ENCODE data around the gene RUBCNL. TPM values are rescaled to one million over a fixed set of nuclear protein-coding genes. Genes with fewer than 3 reads are reported as not detected.

RUBCNL gene
- total RNA-seq, 1 experiment from 2014 or later: not detected

DNA sequence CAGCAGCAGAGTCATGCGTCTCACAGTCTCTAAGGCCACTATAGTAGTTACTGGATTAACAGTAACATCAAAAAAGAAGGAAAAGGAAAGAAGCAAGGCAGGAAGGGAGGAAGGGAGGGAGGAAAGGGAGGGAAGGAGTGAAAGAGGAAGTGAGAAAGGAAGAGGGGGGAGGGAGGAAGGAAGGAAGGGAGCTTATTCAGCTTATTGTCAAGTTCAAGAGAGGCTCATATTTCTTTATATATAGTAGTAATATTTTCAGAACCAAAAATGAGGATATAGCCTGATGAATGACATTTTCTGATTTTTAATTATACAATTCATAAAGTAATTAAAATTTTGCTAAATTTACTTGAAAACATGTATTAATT lies 17.7 kb upstream of the RUBCNL start:
- intact Hi-C loops (cut with micrococcal nuclease): no loop called here
- Histone ChIP-seq H3K9ac (ENCODE audit: low read length) (no peak overlapping the region), H3K36me3 (ENCODE audit: low read depth, low read length) (no peaks in the 10 kb centered on the region), H4K20me1 (ENCODE audit: low read length) (no peaks in the 10 kb centered on the region), H3K79me2 (ENCODE audit: low read length) (no peaks in the 10 kb centered on the region), H3K4me3 (ENCODE audit: low read length) (no peak overlapping the region), H2AFZ (ENCODE audit: low read length) (no peak overlapping the region), H3K9me2 (replicated peaks; ENCODE audit: low read length) (no peaks in the 10 kb centered on the region), H3K9me3 (ENCODE audit: low read length) (no peaks in the 10 kb centered on the region), H3F3A (ENCODE audit: low read length, unreplicated experiment) (no peaks in the 10 kb centered on the region), H3K4me1 (ENCODE audit: insufficient read depth, low read length) (no peaks in the 10 kb centered on the region), H3K27ac (ENCODE audit: low read length) (no peak overlapping the region), H3K27me3 (ENCODE audit: low read length) (no peaks in the 10 kb centered on the region), H3K4me2 (ENCODE audit: low read length) (no peak overlapping the region)
- ChIA-PET POLR2A (ENCODE audit: unreplicated experiment) (no interaction called here), CTCF (interaction anchor here (0.7 kb wide), 1 partner anchor 587 kb away, joined by 4 read pairs; no protein-coding TSS in a partner anchor)
- ATAC-seq: no peak
- no peak for DNase-seq
- no peak for TF ChIP-seq EZH2 (IDR thresholded peaks at IDR 0.05; ENCODE audit: low read length, unreplicated experiment)
- no peak for TF ChIP-seq EZH2phosphoT487 (IDR thresholded peaks at IDR 0.05; ENCODE audit: borderline replicate concordance, low read length)
- TF ChIP-seq, protein P1, sequence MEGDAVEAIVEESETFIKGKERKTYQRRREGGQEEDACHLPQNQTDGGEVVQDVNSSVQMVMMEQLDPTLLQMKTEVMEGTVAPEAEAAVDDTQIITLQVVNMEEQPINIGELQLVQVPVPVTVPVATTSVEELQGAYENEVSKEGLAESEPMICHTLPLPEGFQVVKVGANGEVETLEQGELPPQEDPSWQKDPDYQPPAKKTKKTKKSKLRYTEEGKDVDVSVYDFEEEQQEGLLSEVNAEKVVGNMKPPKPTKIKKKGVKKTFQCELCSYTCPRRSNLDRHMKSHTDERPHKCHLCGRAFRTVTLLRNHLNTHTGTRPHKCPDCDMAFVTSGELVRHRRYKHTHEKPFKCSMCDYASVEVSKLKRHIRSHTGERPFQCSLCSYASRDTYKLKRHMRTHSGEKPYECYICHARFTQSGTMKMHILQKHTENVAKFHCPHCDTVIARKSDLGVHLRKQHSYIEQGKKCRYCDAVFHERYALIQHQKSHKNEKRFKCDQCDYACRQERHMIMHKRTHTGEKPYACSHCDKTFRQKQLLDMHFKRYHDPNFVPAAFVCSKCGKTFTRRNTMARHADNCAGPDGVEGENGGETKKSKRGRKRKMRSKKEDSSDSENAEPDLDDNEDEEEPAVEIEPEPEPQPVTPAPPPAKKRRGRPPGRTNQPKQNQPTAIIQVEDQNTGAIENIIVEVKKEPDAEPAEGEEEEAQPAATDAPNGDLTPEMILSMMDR (conservative IDR thresholded peaks at IDR 0.05; ENCODE audit: low read depth, low read length): no peak
- BruUV-seq (replicated peaks): no TSS peak

DNA sequence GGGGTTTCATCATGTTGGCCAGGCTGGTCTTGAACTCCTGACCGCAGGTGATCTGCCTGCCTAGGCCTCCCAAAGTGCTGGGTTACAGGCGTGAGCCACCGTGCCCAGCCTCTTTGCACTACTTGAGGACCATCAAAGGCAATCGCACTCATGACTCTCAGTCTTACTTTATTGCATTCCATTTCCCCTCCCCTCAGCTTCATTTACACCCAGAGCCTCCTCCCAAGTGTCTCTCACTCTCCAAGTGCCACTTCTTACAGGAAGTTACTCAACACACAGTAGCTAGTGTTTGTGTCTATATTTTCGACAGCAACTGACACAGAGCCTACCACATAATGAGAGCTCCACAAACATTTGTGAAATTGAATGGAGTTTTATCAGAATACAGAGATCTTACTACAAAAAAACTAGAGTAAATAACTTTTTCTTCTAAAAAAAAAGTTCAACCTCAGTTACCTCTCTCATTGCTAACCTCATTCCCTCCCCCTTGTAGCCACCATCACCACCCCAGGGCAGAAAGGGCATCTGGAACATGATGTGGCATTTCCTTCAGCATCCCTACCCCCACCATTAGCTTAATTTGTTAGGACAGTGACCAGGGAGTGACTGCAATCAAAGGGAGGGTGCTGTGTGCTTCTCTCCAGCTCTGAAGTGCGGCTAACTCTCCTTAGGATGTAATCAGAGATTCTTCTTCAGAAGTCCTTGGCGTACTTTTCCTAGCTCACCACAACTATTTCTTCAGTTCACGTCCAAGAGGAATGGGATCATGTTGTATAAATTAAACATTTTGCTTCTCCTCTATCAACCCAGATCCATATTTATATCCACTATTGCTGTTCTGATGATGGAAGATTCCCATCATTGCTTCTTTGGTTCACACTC lies 17.0 kb upstream of the RUBCNL start:
- intact Hi-C loops (cut with micrococcal nuclease): no loop called here
- H3K4me3 ChIP-seq (ENCODE audit: low read length): no peak overlapping the region
- H3K9me3 ChIP-seq (ENCODE audit: low read length): no peaks in the 10 kb centered on the region
- H3K27me3 ChIP-seq (ENCODE audit: low read length): no peaks in the 10 kb centered on the region
- no peak for DNase-seq
- ATAC-seq: no peak
- no TSS peak for BruUV-seq (replicated peaks)
- no peaks in the 10 kb centered on the region for H3K9me2 ChIP-seq (replicated peaks; ENCODE audit: low read length)
- POLR2A ChIA-PET (ENCODE audit: unreplicated experiment): interaction anchor here (0.6 kb wide), 1 partner anchor 268 kb away, joined by 17 read pairs; no protein-coding TSS in a partner anchor
- no peaks in the 10 kb centered on the region for H3K4me1 ChIP-seq (ENCODE audit: insufficient read depth, low read length)
- no peak overlapping the region for H3K9ac ChIP-seq (ENCODE audit: low read length)
- H3F3A ChIP-seq (ENCODE audit: low read length, unreplicated experiment): no peaks in the 10 kb centered on the region
- no peaks in the 10 kb centered on the region for H3K79me2 ChIP-seq (ENCODE audit: low read length)
- H3K4me2 ChIP-seq (ENCODE audit: low read length): no peak overlapping the region
- CTCF ChIA-PET: interaction anchor here (0.7 kb wide), 1 partner anchor 586 kb away, joined by 4 read pairs; no protein-coding TSS in a partner anchor
- H3K36me3 ChIP-seq (ENCODE audit: low read depth, low read length): no peaks in the 10 kb centered on the region
- TF ChIP-seq, protein P1 (conservative IDR thresholded peaks at IDR 0.05; ENCODE audit: low read depth, low read length): no peak
- TF ChIP-seq EZH2 (IDR thresholded peaks at IDR 0.05; ENCODE audit: low read length, unreplicated experiment) (no peak), EZH2phosphoT487 (IDR thresholded peaks at IDR 0.05; ENCODE audit: borderline replicate concordance, low read length) (no peak)
- H4K20me1 ChIP-seq (ENCODE audit: low read length): no peaks in the 10 kb centered on the region
- no peak overlapping the region for H2AFZ ChIP-seq (ENCODE audit: low read length)
- H3K27ac ChIP-seq (ENCODE audit: low read length): no peak overlapping the region

DNA sequence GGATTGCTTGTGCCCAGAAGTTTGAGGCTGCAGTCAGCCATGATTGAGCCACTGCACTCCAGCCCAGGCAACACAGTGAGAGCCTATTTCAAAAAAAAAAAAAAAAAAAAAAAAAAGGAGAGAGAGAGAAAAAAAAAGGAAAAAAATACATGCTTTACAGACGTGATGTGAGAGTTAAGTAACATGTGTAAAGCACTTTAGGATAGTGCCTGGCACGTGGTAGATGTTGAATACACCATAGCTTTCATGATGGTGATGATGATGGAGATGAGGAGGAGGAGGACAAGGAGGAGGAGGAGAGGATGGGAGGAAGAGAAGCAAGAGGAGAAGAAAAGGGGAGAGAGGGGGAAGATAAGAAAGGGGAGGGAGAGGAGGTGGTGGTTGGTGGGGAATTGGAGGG lies 15.1 kb upstream of the RUBCNL start:
- Histone ChIP-seq H3K9me2 (replicated peaks; ENCODE audit: low read length) (no peaks in the 10 kb centered on the region), H3K4me2 (ENCODE audit: low read length) (no peak overlapping the region), H3K4me1 (ENCODE audit: insufficient read depth, low read length) (no peaks in the 10 kb centered on the region), H3F3A (ENCODE audit: low read length, unreplicated experiment) (no peaks in the 10 kb centered on the region), H3K9ac (ENCODE audit: low read length) (no peak overlapping the region), H3K4me3 (ENCODE audit: low read length) (no peak overlapping the region), H3K27ac (ENCODE audit: low read length) (no peak overlapping the region), H2AFZ (ENCODE audit: low read length) (no peak overlapping the region), H3K36me3 (ENCODE audit: low read depth, low read length) (no peaks in the 10 kb centered on the region), H3K27me3 (ENCODE audit: low read length) (no peaks in the 10 kb centered on the region), H3K79me2 (ENCODE audit: low read length) (no peaks in the 10 kb centered on the region), H4K20me1 (ENCODE audit: low read length) (no peaks in the 10 kb centered on the region), H3K9me3 (ENCODE audit: low read length) (no peaks in the 10 kb centered on the region)
- BruUV-seq (replicated peaks): no TSS peak
- no peak for ATAC-seq
- ChIA-PET POLR2A (ENCODE audit: unreplicated experiment) (no interaction called here), CTCF (no interaction called here)
- TF ChIP-seq EZH2 (IDR thresholded peaks at IDR 0.05; ENCODE audit: low read length, unreplicated experiment) (no peak), EZH2phosphoT487 (IDR thresholded peaks at IDR 0.05; ENCODE audit: borderline replicate concordance, low read length) (no peak)
- TF ChIP-seq, protein P1 (conservative IDR thresholded peaks at IDR 0.05; ENCODE audit: low read depth, low read length): no peak
- DNase-seq: no peak
- intact Hi-C loops (cut with micrococcal nuclease): no loop called here

Measured in PC-3 (cell line).